ENCODE measurements around the gene IGFN1. TPM values are rescaled to one million over a fixed set of nuclear protein-coding genes. Genes with fewer than 3 reads are reported as not detected.
A peak's percentile ranks its signal among the peaks of the same experiment; 100 is the strongest.

IGFN1 gene
- total and polyA plus RNA-seq, 2 of the 8 experiments (the other 6 are each of a cell fraction or from before 2014, with no cell fraction given): not detected

- no peak for DNase-seq (ENCODE audit: low read depth in 1 of 2, low spot score in 2 of 2)
- Histone ChIP-seq H3K9ac (replicated peaks in 1 of 4; ENCODE audit: extremely low read depth in 1 of 4, low read depth in 3 of 4, low read length in 3 of 4) (no peak overlapping the region), H3K4me1 (replicated peaks in 1 of 4; ENCODE audit: control insufficient read depth in 3 of 4, insufficient read depth in 4 of 4, low read length in 3 of 4) (peaks cover 0 to 13% (median 7%) of the 10 kb centered on the region in 4 experiments; a peak in 6 of 7 replicates), H2AK5ac (ENCODE audit: low read depth, low read length) (no peak overlapping the region), H3K4ac (replicated peaks; ENCODE audit: insufficient read length, low read depth, low read length) (no peak overlapping the region), H3K79me1 (ENCODE audit: low read depth, low read length) (peaks cover 4% of the 10 kb centered on the region; the same call in 1 of the 2 replicates), H4K91ac (replicated peaks; ENCODE audit: insufficient read length, low read length) (no peak overlapping the region), H4K20me1 (replicated peaks in 1 of 2; ENCODE audit: control insufficient read depth in 1 of 2, insufficient read depth in 2 of 2, low read length in 2 of 2) (peaks cover 0 to 3% of the 10 kb centered on the region in 2 experiments), H2BK20ac (ENCODE audit: low read length) (no peak overlapping the region), H2AFZ (ENCODE audit: low read length) (no peak overlapping the region), H3K4me2 (ENCODE audit: insufficient read depth in 1 of 2, low read depth in 2 of 2, low read length in 2 of 2) (no peak overlapping the region; a peak in 1 of 4 replicates), H3K14ac (ENCODE audit: insufficient read length) (no peak overlapping the region), H3K27me3 (replicated peaks in 1 of 4; ENCODE audit: control insufficient read depth in 3 of 4, extremely low read depth in 1 of 4, insufficient read depth in 3 of 4, low read length in 3 of 4) (no peaks in the 10 kb centered on the region; a peak in 1 of 7 replicates), H3K18ac (ENCODE audit: extremely low read depth, low read length) (no peak overlapping the region), H3K27ac (ENCODE audit: low read depth, low read length) (no peak overlapping the region), H2BK12ac (ENCODE audit: low read depth, low read length) (no peak overlapping the region), H3K56ac (replicated peaks; ENCODE audit: insufficient read length, low read depth, low read length) (no peak overlapping the region), H2BK15ac (ENCODE audit: low read length) (no peak overlapping the region), H4K8ac (ENCODE audit: extremely low read depth, insufficient read depth, low read length) (no peak overlapping the region), H3K23me2 (ENCODE audit: low read depth, low read length) (peaks cover 6% of the 10 kb centered on the region; the same call in 1 of the 2 replicates), H3K23ac (ENCODE audit: insufficient read length) (no peak overlapping the region), H3K79me2 (ENCODE audit: control insufficient read depth in 1 of 2, insufficient read depth in 2 of 2, low read length in 2 of 2) (peaks cover 0 to 18% of the 10 kb centered on the region in 2 experiments; a peak in 3 of 4 replicates), H4K5ac (ENCODE audit: insufficient read length, low read depth, low read length) (no peak overlapping the region), H3K36me3 (ENCODE audit: control insufficient read depth in 2 of 4, insufficient read depth in 4 of 4, low read length in 3 of 4) (peaks cover 4 to 24% (median 16%) of the 10 kb centered on the region in 4 experiments; a peak in 7 of 8 replicates), H3K4me3 (ENCODE audit: extremely low read depth in 1 of 4, insufficient read depth in 2 of 4, low read depth in 3 of 4, low read length in 4 of 4) (no peak overlapping the region), H2BK5ac (ENCODE audit: low read depth, low read length) (no peak overlapping the region), H3K9me3 (ENCODE audit: insufficient read depth in 2 of 2, low read depth in 1 of 2, low read length in 1 of 2) (no peaks in the 10 kb centered on the region), H2BK120ac (replicated peaks; ENCODE audit: low read depth, low read length) (no peak overlapping the region)
- FAIRE-seq: no peak
- CTCF ChIA-PET (ENCODE audit: partially characterized antibody): interaction anchor here (1.0 to 2.0 kb wide), 5 partner anchors 14 to 206 kb away, joined by 3 to 13 read pairs (median 5); no protein-coding TSS in a partner anchor
- WGBS, 2 experiments (ENCODE audit: extremely low coverage in 1 of 2, insufficient coverage in 1 of 2, insufficient read length in 1 of 2, insufficient replicate concordance in 2 of 2, low coverage in 1 of 2, low lambda C conversion rate in 2 of 2, missing lambda C conversion rate in 1 of 2): 95% methylated on average over 2 of the region's 2 CpGs; no CpG with 5 or more reads in 1 of the 2 experiments
- TF ChIP-seq TAF7 (optimal IDR thresholded peaks at IDR 0.05; ENCODE audit: borderline replicate concordance, low read depth, low read length) (peak; percentile 55), POU5F1 (IDR thresholded peaks at IDR 0.05; ENCODE audit: low read depth, low read length) (no peak)
- POLR2A ChIA-PET (ENCODE audit: partially characterized antibody): interaction anchor here (0.8 to 11.8 kb wide), 4 partner anchors 14 to 263 kb away, joined by 3 to 105 read pairs (median 13); no protein-coding TSS in a partner anchor
These were observed 35.3 kb upstream of the IGFN1 start for GRCh38 chr1:201155354-201155753.

Data from H1 (cell line).